ENCODE results near the gene SLC24A3. TPM values are rescaled to one million over a fixed set of nuclear protein-coding genes. Genes with fewer than 3 reads are reported as not detected.

Gene SLC24A3
- total and polyA plus RNA-seq, 2 of the 13 experiments (the other 11 are each of a cell fraction or from before 2014, with no cell fraction given): not detected

DNA sequence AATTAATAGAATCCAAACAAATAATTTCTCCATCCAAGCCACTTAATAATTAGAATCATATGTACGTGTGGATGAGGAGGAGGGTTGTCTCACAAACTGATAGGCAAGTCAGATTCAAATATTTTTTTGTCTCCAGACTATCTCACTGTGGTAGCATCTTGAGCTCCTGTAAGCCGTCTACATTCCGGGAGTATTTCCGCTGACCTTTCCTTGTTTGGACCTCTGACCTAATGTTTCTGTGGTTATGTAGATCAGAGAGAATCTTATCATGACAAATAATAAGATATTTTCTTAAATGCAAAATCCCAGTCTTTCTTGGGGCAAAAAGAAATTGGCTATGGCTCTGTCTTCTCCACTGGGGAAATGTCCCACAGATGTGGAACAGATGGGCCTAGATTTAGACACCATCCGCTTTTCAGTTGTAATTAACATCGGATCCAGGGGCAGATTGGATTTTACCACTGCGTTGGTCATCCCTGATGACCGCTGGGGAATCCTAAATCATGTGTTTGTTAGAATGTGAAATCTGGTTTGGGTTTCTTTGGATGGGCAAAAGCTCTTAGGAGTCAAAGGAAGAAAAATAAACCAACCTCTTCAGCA lies 348.5 kb downstream of the SLC24A3 start:
- Histone ChIP-seq H3K27ac (ENCODE audit: extremely low read length, insufficient read depth, low read length) (no peak overlapping the region), H3K4me1 (ENCODE audit: insufficient read depth, low read length) (no peaks in the 10 kb centered on the region), H3K79me2 (ENCODE audit: insufficient read depth, low read length) (no peaks in the 10 kb centered on the region), H3K36me3 (replicated peaks in 1 of 2; ENCODE audit: control insufficient read depth in 1 of 2, insufficient read depth in 2 of 2, low read length in 2 of 2) (no peaks in the 10 kb centered on the region), H3K4me3 (replicated peaks in 1 of 3; ENCODE audit: insufficient read depth in 1 of 3, low read depth in 2 of 3, low read length in 3 of 3) (no peak overlapping the region), H3K27me3 (ENCODE audit: control insufficient read depth in 1 of 2, insufficient read depth in 2 of 2, low read length in 2 of 2) (peaks cover 0 to 4% of the 10 kb centered on the region in 2 experiments; a peak in 1 of 5 replicates), H3K4me2 (ENCODE audit: low read depth, low read length) (no peak overlapping the region), H3K9ac (ENCODE audit: insufficient read depth, low read depth, low read length) (no peak overlapping the region), H4K20me1 (ENCODE audit: insufficient read depth, low read length) (no peaks in the 10 kb centered on the region), H3K9me3 (ENCODE audit: low read length) (no peaks in the 10 kb centered on the region), H2AFZ (ENCODE audit: low read length) (no peak overlapping the region)
- DNase-seq (ENCODE audit: low spot score) (no peak), FAIRE-seq (no peak), ATAC-seq (no peak)
- no TSS peak for BruUV-seq (replicated peaks)
- in situ Hi-C loops (cut with HindIII; ENCODE audit: extremely low pct_ligation_motif_present, low pct_unique_long_range_greater_than_20kb) (no loop called here), intact Hi-C loops (cut with micrococcal nuclease; ENCODE audit: unreplicated experiment) (no loop called here)
- 9% methylated on average over 8 of the region's 8 CpGs for WGBS (ENCODE audit: low lambda C conversion rate)
- TF ChIP-seq ZBTB7B (CRISPR knock-in tag; IDR thresholded peaks at IDR 0.05): no peak
- TF ChIP-seq ZNF260 (CRISPR knock-in tag; IDR thresholded peaks at IDR 0.05; ENCODE audit: borderline replicate concordance, low read depth): no peak
- no peak for TF ChIP-seq ETS1 (CRISPR knock-in tag; IDR thresholded peaks at IDR 0.05)
- TF ChIP-seq ZNF83 (CRISPR knock-in tag; IDR thresholded peaks at IDR 0.05; ENCODE audit: borderline replicate concordance): no peak
- TF ChIP-seq HNF1A (IDR thresholded peaks at IDR 0.05; ENCODE audit: low read depth): no peak
- TF ChIP-seq HNF1A (CRISPR knock-in tag; IDR thresholded peaks at IDR 0.05; ENCODE audit: borderline replicate concordance): no peak
- no peak for TF ChIP-seq ZNF232 (CRISPR knock-in tag; IDR thresholded peaks at IDR 0.05; ENCODE audit: borderline replicate concordance)
- TF ChIP-seq, protein P1, sequence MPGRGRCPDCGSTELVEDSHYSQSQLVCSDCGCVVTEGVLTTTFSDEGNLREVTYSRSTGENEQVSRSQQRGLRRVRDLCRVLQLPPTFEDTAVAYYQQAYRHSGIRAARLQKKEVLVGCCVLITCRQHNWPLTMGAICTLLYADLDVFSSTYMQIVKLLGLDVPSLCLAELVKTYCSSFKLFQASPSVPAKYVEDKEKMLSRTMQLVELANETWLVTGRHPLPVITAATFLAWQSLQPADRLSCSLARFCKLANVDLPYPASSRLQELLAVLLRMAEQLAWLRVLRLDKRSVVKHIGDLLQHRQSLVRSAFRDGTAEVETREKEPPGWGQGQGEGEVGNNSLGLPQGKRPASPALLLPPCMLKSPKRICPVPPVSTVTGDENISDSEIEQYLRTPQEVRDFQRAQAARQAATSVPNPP (CRISPR knock-in tag; IDR thresholded peaks at IDR 0.05): no peak
- TF ChIP-seq ZNF720 (CRISPR knock-in tag; IDR thresholded peaks at IDR 0.05): no peak
- TF ChIP-seq, protein P2, sequence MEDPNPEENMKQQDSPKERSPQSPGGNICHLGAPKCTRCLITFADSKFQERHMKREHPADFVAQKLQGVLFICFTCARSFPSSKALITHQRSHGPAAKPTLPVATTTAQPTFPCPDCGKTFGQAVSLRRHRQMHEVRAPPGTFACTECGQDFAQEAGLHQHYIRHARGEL (CRISPR knock-in tag; IDR thresholded peaks at IDR 0.05): no peak
- TF ChIP-seq ZNF850 (CRISPR knock-in tag; conservative IDR thresholded peaks at IDR 0.05): no peak
- ChIA-PET CTCF (ENCODE audit: low intra/inter-chr PET ratio, low total read pairs) (no interaction called here), POLR2A (no interaction called here)
